RCC 7860 (cell line): ENCODE measurements around the gene ELOVL5.
"Not testable (repeated sequence)": the region's sequence is repeated elsewhere in the genome, so short reads cannot be mapped to it uniquely, and the experiment has no call there.

Experiments used
- DNase-seq: peaks from one replicate; pipeline ENCODE4 v3.0.0-alpha.2; 2015; ENCODE audit warnings: low spot score
- FAIRE-seq: peaks from 2 replicates; lab custom pipeline; 2012; peaks lifted over from hg19 to GRCh38; lab: Jason Lieb, UNC

ELOVL5 gene, protein sequence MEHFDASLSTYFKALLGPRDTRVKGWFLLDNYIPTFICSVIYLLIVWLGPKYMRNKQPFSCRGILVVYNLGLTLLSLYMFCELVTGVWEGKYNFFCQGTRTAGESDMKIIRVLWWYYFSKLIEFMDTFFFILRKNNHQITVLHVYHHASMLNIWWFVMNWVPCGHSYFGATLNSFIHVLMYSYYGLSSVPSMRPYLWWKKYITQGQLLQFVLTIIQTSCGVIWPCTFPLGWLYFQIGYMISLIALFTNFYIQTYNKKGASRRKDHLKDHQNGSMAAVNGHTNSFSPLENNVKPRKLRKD

DNA sequence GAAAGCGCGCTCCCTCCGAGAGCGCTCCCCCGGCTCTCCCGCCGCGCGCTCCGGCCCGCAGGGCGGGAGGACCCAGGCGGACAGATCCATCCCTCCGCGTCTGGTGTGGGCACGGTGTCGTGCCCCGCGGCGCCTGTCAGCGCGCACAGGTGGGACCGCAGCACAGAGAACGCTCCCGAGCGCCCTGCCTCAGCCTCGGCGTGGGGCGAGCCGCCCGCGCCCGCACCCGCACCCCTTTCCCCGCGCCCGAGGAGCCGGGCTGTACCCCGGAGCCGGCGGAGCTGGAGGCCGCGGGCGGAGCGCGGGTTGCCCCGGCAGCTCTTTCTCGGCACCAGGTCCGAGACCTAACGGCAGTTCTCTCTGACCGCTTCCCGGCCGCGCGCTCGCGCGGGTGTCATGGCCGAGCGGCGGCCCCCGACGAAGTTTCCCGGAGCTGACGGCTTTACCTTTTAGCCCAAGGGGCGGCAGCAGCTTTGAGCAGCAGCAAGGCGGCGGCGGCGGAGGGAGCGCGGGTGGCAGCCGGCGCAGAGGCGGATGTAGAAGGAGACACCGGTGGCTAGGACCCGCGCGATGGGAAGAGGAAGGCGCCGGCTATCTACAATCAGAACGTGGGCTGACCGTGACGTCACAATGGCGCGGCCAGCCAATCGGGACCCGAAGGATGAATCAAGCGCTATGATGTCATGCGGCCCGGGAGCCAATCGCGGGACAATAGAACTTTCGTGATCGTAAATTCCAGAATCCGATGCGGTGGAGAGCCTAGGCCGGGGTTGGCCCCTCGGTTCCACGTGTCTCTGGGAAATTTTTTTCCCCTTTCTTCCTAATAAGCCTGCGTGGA, at the start of gene ELOVL5:
Gene ELOVL5, minus strand, starts transcription at position 580 of the 838 bp plus-strand sequence. CDS start 53,251 bp downstream, outside the sequence.
- DNase-seq (peak; percentile 90), FAIRE-seq (peak; percentile 62)

DNA sequence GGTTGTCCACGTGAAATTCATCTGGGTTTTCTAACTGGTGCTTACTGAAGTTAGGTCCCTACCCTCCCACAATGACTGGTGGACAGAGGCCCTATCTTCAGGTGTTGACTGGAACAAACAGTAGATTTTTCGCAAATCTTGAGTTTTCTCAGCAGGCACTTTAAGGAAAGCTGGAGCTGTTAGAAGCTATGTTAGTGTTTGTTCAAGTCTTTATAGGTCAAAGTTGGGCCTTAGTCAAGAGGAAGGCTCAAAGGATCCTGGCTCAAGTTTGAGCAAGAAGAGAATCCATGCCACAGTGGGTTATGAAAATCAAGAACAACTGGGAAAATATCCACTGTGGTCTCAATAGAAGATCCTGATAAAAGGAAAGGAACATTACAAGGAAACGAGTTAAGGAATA, 48.5 kb upstream of the ELOVL5 start:
- FAIRE-seq (no peak), DNase-seq (no peak)

DNA sequence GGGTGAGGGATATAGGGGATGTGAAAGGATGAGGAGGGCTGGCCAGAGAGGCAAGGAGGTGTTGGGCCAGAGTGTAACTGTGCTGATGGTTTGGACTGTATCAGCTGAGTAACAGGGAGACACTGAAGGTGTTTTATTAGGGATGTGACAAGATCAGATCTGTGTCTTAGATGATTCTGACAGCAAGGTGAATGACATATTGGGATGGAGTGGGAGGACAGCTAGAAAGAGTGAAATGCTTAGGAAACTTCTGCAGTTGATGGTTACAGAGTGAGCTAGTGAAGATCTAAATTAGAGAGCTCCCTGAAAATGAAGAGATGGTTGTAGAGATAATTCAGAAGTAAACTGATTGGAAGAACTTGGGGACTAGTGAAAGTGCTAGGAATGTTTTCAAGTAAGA, 47.2 kb upstream of the ELOVL5 start:
- FAIRE-seq (no peak), DNase-seq (no peak)

DNA sequence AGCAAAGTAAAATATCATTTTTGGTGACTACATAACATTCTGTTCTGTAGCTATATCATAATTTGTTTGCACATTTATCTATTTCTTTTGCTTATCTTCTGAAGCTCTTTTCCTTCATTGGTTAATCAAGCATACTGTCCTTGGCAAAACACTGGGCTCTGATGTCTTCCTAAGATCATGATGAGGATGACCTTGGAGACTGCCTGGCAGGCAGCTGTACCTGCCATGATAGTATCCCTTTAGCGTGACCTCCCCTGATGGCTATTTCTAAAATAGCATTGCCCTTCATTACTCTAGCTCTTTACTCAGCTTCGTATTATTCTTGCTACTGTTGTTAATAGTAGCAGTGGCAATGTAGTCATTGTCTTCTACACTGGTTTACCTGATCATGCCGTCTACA, 46.0 kb upstream of the ELOVL5 start:
- no peak for DNase-seq
- no peak for FAIRE-seq

DNA sequence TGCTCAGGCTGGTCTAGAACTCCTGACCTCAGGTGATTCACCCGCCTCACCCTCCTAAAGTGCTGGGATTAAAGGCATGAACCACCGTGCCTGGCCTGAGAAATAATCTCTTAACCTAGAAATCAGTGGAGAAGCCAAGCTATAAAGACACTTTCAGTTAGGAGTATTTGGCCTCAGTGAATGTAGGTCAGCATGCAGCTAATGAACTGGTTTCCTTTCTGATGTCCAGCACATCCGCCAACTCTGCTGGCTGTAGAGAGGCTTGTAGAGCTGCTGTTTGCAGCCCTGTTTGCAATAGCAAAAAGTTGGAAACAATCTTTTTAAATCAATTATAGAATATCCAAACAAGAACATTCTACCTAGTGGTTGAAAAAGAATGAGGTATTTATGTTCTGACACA, 42.4 kb upstream of the ELOVL5 start:
- FAIRE-seq (no peak), DNase-seq (no peak)

DNA sequence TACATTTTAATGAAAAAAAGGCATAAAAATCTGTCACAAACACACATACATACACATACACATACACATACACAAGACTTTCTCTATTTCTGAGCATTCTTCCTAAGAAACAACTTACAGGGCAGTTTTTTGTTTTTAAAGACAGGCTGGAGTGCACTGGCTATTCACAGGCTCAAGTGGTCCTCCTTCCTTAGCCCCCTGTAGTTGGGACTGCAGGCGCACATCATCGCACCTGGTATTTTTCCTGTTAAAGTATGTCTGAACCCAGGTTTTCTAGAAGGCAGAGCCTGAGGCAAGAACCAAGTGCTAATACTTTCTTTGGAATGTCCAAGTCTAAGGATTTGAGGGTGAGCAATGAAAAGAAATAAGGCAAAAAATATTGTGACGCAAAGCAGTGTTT, 41.3 kb upstream of the ELOVL5 start:
- FAIRE-seq (no peak), DNase-seq (no peak)

DNA sequence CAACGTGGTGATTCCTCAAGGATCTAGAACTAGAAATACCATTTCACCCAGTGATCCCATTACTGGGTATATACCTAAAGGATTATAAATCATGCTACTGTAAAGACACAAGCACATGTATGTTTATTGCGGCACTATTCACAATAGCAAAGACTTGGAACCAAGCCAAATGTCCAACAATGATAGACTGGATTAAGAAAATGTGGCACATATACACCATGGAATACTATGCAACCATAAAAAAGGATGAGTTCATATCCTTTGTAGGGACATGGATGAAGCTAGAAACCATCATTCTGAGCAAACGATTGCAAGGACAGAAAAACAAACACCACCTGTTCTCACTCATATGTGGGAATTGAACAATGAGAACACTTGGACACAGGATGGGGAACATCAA, 39.9 kb upstream of the ELOVL5 start:
- FAIRE-seq, DNase-seq: not testable (repeated sequence)

DNA sequence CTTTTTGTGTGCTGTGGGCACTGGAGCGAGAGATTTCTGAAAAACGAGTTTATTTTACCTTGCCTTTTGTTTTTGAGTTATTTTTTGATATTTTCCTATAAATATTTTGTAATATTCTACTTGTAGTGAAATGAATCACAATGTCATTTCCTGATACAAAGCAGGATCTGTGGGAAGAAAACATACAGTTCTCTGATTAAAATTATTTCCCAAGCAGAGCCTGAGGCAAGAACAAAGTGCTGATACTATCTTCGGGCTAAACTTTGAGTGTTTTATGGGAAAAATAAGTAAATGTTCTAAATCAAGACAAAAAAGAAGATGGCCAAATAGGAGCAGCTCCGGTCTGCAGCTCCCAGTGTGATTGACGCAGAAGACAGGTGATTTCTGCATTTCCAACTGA, 33.7 kb upstream of the ELOVL5 start:
- no peak for DNase-seq
- no peak for FAIRE-seq

DNA sequence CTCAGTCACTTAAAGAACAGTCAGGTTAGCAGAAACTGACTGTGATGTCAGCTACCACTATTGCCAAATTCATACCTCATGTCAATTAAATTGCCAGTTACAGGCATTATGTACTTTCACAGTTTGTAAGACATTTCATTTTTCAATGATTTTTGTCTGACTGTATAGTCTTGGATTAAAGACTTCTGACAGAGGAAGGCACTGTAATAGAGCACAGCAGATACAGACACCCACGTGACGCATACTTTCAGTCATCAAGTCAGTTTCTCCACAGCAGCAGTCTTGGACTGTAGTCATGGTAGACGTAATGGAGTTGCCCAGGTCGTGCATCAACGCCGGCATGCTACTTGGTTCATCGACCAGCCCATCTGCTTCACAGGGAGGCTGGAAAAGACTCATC, 29.5 kb upstream of the ELOVL5 start:
- DNase-seq (no peak), FAIRE-seq (no peak)

DNA sequence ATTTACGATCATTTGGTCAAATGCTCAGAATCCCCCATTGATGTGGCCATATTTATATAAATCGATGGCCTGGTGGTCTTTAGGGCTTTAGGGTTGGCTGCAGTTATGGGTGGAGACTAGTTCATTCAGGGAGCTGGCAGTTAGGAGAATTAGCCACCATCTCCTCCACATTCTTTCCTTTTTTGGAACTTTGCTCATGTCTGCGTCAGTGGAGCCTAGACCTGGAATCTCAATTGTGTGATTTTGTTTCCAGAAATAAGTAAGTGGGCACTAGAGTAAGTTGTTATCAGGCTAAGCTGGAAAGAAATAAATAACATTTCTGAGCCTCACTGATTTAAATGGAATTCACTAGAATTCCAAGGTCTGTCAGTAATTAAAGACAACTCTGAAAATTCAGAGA, 29.0 kb upstream of the ELOVL5 start:
- DNase-seq: no peak
- no peak for FAIRE-seq

DNA sequence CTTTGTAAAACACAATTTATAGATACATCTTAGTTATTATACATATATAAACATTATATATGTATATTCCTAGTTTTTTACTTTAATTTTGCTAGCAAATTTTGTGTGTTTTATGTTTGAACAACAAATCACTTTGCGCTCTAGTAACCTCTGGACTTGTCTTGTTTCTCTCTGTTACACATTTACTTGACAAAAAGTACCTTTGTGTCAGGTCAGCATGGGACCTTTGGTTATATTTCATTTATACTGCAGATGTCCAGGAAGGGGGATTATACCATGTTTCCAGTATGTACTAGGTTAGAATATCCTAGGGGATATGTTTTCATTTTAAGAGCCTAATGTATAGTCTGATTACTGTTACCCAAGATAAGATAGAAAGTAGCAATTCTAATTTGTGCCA, 28.5 kb upstream of the ELOVL5 start:
- DNase-seq: no peak

DNA sequence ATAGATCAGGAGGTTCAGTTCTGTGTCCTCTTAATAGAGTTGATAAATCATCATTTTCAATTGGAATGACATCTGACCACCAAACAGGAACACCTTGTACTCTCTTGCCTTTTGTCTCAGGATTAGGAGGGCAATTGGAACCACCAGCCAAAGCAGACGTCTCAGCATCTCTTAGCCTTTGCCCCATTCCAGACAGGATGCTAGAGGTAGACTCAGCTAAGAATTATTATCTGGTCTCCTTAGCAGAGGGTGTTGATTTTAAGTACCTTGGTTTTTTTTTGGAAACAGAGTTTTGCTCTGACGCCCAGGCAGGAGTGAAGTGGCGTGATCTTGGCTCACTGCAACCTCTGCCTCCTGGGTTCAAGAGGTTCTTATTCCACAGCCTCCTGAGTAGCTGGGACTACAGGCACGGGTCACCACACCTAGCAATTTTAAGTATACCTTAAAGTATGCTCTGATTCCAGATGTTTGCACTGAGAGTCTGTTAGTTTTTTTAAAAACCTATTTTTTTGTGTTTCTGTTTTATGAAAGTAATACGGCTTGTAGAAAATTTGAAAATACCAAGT, 28.0 kb upstream of the ELOVL5 start:
- FAIRE-seq: no peak
- DNase-seq: no peak

More for the DNA sequence above, 28.5 kb upstream of the ELOVL5 start:
- no peak for FAIRE-seq

DNA sequence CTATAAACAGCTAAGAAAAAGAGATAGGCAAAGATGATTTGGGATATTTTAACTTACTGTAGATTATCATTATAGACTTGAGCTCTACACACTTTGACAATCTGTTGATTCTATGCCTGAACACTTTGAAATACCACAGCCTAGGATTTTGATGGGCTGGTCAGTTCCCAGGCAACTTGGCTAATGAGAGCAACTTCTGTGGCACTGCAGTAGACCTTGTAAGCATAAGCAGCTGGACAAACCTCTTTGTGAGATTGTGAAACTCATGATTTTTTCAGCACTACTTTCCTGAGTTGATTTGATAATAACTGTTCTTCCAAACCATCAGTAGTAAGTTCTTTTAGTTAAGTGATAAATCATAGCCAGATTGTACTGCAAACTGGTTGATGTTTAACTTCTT, 27.1 kb upstream of the ELOVL5 start:
- no peak for DNase-seq
- no peak for FAIRE-seq

DNA sequence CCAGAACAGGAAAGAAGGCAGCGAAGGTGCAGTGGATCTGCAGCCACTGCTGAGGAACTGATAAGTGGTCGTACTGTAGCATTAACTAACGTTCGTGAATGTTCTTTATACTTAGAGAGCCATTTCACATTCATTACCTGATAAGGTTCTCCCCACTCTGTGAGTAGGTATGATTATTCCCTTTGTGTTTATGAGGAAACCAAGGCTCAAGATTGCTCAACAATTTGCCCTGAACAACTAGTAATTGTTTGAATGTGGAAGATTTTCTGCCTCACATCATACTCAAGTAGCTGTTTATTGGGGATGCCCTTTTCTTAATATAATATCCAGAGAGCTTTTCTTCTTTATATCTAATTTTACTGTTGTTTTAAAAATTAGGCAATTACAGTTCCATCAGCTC, 24.9 kb upstream of the ELOVL5 start:
- FAIRE-seq: no peak
- DNase-seq: no peak

DNA sequence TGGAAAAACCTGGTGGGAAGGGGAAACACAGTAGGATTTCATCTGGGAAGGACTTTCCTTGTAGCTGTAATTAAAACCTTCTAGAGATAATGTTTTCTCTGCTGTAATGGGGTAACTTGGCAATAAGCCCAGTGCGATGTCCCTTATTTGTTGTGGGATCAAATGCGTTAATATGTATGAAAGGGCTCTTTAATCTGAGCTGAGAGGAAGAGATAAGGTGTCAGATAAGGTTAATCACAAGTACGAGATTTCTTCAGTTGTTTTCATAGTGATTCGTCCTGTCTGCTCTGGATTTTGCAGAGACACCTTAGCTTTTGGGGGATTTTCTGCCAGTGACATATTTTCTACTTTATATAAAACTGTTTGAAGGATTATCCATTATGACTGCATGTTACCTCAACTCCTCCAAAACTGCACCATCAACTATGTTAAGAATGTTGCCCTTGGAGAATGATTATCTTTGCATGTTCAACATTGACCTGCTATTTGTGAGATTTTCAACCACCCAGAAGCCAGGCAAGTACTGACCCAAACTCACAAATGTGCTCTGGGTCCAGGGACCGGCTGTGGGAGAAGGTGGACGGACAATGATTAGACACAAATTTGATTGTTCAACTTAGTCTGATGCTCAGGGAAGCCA, 21.2 kb upstream of the ELOVL5 start:
- FAIRE-seq (peak; percentile 17), DNase-seq (no peak)

DNA sequence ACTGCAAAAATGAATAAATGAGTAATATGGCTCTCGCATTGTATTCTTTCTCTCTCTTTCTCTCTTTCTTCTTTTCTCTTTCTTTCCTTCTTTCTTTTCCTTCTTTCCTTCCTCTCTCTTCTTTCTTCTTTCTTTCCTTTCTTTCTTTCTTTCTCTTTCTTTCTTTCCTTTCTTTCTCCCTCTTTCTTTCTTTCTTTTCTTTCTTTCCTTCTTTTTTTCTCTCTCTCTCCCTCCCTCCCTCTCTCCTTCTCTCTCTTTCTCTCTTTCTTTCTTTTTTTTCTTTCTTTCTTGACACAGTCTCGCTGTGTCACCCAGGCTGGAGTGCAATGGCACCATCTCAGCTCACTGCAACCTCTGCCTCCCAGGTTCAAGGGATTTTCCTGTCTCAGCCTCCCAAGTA, 20.3 kb upstream of the ELOVL5 start:
- FAIRE-seq (no peak), DNase-seq (no peak)

DNA sequence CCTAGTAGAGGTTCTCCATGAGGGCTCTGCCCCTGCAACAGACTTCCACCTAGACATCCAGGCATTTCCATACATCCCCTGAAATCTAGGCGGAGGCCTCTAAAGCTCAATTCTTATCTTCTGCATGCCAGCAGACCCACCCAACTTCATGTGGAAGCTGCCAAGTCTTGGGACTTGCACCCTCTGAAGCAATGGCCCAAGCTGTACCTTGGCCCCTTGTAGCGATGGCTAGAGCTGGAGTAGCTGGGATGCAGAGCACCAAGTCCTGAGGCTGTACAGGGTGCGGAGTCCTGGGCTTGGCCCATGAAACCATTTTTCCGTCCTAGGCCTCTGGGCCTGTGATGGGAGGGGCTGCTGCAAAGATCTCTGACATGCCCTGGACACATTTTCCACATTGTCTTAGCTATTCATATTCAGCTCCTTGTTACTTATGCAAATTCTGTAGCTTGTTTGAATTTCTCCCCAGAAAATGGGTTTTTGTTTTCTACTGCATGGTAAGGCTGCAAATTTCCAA, 17.4 kb upstream of the ELOVL5 start:
- FAIRE-seq (no peak), DNase-seq (no peak)

DNA sequence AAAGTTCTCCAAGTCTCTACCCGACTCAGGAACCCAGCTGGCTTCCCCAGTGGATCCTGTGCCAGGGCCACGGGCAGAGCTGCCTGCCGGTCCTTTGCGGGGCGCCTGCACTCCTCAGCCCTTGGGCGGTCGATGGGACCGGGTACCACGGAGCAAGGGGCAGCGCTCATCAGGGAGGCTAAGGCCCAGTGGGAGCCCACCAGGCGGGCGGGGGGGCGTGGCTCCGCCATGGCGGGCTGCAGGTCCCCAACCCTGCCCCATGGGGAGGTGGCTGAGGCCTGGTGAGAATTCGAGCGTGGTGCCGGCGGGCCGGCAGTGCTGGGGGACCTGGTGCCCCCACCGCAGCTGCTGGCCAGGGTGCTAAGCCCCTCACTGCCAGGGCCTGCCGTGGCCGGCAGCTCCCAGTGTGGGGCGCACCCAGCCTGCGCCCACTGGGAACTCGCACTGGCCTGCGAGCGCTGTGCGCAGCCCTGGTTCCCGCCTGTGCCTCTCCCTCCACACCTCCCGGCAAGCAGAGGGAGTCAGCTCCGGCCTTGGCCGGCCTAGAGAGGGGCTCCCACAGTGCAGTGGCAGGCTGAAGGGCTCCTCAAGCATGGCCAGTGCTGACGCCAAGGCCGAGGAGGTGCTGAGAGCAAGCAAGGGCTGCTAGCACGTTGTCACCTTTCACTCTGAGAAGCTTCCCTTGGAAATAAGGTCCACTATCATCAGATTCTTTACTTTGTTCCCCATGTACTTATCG, 14.8 kb upstream of the ELOVL5 start:
- FAIRE-seq: no peak
- DNase-seq: no peak

DNA sequence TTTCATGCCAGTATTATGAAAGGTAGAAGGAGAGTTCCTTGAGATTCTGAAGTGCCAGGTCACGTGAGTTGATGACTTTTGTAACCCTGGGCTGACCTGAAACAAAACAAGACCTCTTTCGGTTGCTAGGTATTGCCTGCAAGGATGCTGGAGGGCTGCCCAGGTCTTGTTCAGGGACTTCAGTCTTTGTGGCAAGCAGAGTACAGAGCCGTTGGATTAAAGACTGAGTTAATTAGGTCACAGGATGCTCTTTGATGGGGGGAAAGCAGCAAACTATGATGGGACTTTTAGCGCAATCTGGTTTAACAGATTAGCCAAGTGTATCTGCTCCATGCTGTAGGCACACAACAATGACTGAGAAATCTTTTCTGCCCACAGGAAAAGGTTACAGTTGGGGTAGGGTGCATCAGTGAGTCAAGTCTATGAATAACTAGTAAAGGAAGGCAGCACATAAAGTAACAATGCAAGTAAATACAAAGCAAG, 12.8 kb upstream of the ELOVL5 start:
- DNase-seq (peak; percentile 53), FAIRE-seq (peak; percentile 18)
